Karpas-422 (cell line): ENCODE data around the gene IFI27L2. TPM values are rescaled to one million over a fixed set of nuclear protein-coding genes. Genes with fewer than 3 reads are reported as not detected.

Source experiments
- DNase-seq: peaks from one replicate; pipeline ENCODE4 v3.0.0-alpha.2; 2015
- H2AFZ ChIP-seq: fragments of 200-600 bp; sonication (generic); 2 replicates; pipeline ENCODE4 v1.6.1; 2014; ENCODE audit warnings: antibody characterized with exemption, low read length, mixed read lengths
- H3K27ac ChIP-seq: fragments of 200-600 bp; sonication (generic); 2 replicates; pipeline ENCODE4 v1.5.1; 2014; ENCODE audit warnings: mild to moderate bottlenecking, low read length, moderate library complexity
- H3K27me3 ChIP-seq: fragments of 200-600 bp; sonication (generic); 2 replicates; pipeline ENCODE4 v1.6.1; 2014; ENCODE audit warnings: low read length, mixed read lengths
- H3K36me3 ChIP-seq: fragments of 200-600 bp; sonication (generic); 2 replicates; pipeline ENCODE4 v1.6.1; 2014; ENCODE audit warnings: low read length, mixed read lengths; ENCODE audit not compliant: insufficient read depth
- H3K4me1 ChIP-seq: fragments of 200-600 bp; sonication (generic); 2 replicates; pipeline ENCODE4 v1.6.1; 2014; ENCODE audit warnings: mild to moderate bottlenecking, low read length, mixed read lengths
- H3K4me2 ChIP-seq: fragments of 200-600 bp; sonication (generic); 2 replicates; pipeline ENCODE4 v1.6.1; 2014; ENCODE audit warnings: low read length, low read depth, mild to moderate bottlenecking; ENCODE audit not compliant: poor library complexity, severe bottlenecking
- H3K4me3 ChIP-seq: fragments of 200-600 bp; sonication (generic); 2 replicates; pipeline ENCODE4 v1.5.1; 2014; ENCODE audit warnings: mild to moderate bottlenecking, antibody characterized with exemption, low read length, mixed read lengths
- H3K79me2 ChIP-seq: fragments of 200-600 bp; sonication (generic); 2 replicates; pipeline ENCODE4 v1.6.1; 2014; ENCODE audit warnings: mild to moderate bottlenecking, low read length, mixed read lengths
- H3K9ac ChIP-seq: fragments of 200-600 bp; sonication (generic); 2 replicates; pipeline ENCODE4 v1.6.0; 2014; ENCODE audit warnings: low read length
- H3K9me2 ChIP-seq: fragments of 200-600 bp; sonication (generic), shearing (Covaris generic); replicated peaks from 2 replicates; pipeline ENCODE4 v1.6.0; 2014; ENCODE audit warnings: mild to moderate bottlenecking, low read length, moderate library complexity; ENCODE audit not compliant: insufficient read depth
- H3K9me3 ChIP-seq: fragments of 300-700, 200-600 bp; sonication (generic); 2 replicates; pipeline ENCODE4 v1.6.1; 2014; ENCODE audit warnings: low read length, mixed read lengths
- H4K20me1 ChIP-seq: fragments of 200-600 bp; sonication (generic); 2 replicates; pipeline ENCODE4 v1.6.1; 2014; ENCODE audit warnings: mild to moderate bottlenecking, antibody characterized with exemption, low read length, low read depth; ENCODE audit not compliant: insufficient read depth
- total RNA-seq: library from RNA; depleted of rRNA; stranded (reverse); fragments of >200 nt; shearing (Covaris generic); gene quantifications from 2 replicates; pipeline ENCODE4 v1.2.3, GENCODE V29; 2014; ENCODE audit warnings: low replicate concordance

IFI27L2 gene
- total RNA-seq, 1 experiment from 2014 or later: 118 TPM

GRCh38 chr14:94099006-94099405 lies 30.4 kb downstream of the IFI27L2 start:
- Histone ChIP-seq H3K79me2 (no peaks in the 10 kb centered on the region), H3K9me3 (no peaks in the 10 kb centered on the region), H3K27me3 (no peaks in the 10 kb centered on the region), H3K9me2 (no peaks in the 10 kb centered on the region), H2AFZ (no peak overlapping the region), H4K20me1 (peaks cover 3% of the 10 kb centered on the region; the same call in 1 of the 2 replicates), H3K4me1 (no peaks in the 10 kb centered on the region), H3K27ac (no peak overlapping the region), H3K9ac (no peak overlapping the region), H3K36me3 (no peaks in the 10 kb centered on the region), H3K4me3 (no peak overlapping the region), H3K4me2 (no peak overlapping the region)
- no peak for DNase-seq

DNA sequence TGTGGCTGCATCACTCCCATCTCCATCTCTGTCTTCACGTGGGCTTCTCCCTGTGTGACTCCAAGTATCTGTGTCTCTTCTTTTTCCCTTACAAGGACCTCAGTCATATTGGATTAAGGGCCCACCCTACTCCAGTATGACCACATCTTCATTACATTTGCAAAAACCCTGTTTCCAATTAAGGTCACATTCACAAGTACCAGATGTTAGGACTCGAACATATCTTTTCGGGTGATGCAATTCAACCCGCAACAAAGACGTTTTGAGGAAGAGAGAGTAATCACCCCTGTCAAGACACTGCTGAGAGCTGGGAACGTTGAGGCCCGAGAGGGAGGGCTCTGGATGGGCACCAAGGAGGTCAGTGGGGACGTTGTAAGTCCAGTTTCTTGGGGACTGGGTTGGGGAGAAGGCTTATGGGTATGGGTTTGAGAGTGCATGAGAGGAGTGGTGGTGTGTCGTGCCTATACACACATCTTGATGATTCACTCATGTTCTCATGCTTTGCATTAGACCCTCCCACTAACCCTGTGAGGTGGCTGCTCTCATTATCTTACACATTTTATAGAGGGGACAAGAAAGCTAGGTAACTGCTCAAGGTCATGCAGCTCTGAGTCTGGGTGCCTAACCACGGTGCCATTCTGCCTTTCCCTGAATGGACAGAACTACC lies 30.9 kb downstream of the IFI27L2 start:
- Histone ChIP-seq H2AFZ (no peak overlapping the region), H3K9me3 (no peaks in the 10 kb centered on the region), H3K9ac (no peak overlapping the region), H4K20me1 (peaks cover 5% of the 10 kb centered on the region; the same call in 1 of the 2 replicates), H3K4me3 (no peak overlapping the region), H3K79me2 (no peaks in the 10 kb centered on the region), H3K4me1 (no peaks in the 10 kb centered on the region), H3K36me3 (no peaks in the 10 kb centered on the region), H3K27ac (no peak overlapping the region), H3K4me2 (no peak overlapping the region), H3K9me2 (no peaks in the 10 kb centered on the region), H3K27me3 (no peaks in the 10 kb centered on the region)
- no peak for DNase-seq

DNA sequence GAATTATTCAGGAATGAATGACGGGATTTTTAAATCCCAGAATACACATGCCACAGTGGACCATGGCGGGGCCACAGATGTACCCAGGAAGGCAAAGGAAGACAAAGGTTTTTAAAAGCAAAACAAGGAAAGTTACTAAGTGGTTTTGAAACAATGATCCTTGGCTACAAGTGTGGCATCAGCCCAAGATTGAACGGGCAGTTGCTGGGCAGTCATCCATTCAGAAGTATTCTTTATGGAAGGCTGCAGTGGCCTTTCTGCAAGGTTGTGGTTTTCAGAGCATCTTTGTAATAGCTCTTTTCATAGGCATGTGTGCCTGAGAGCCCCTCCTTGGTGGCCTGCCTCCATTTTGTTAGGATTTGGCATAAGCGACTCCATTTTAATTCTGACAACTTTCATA lies 32.3 kb downstream of the IFI27L2 start:
- Histone ChIP-seq H3K9me2 (no peaks in the 10 kb centered on the region), H3K4me1 (no peaks in the 10 kb centered on the region), H4K20me1 (peaks cover 5% of the 10 kb centered on the region; the same call in 1 of the 2 replicates), H3K27ac (no peak overlapping the region), H3K79me2 (no peaks in the 10 kb centered on the region), H3K27me3 (no peaks in the 10 kb centered on the region), H3K36me3 (no peaks in the 10 kb centered on the region), H2AFZ (no peak overlapping the region), H3K9me3 (no peaks in the 10 kb centered on the region), H3K9ac (no peak overlapping the region), H3K4me2 (no peak overlapping the region), H3K4me3 (no peak overlapping the region)
- DNase-seq: no peak

DNA sequence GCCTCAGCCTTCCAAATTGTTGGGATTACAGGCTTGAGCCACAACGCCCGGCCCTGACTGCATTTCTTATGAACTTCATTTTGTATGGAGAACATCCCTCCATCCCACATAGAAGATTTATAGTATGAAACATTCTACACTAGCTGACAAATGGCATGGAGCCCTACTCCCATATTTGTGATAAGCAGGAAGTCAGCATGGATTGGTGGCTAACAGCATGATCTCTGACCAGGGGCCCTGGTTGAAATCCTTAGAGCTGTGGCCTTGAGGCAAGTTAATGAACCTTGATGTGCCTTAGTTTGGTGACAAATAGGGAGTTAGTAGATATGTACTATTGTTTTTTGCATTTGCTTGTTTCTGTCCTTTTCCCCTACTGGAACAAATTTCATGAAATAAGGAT lies 36.0 kb downstream of the IFI27L2 start:
- Histone ChIP-seq H3K9me3 (no peaks in the 10 kb centered on the region), H3K4me2 (no peak overlapping the region), H3K9ac (no peak overlapping the region), H3K79me2 (no peaks in the 10 kb centered on the region), H3K4me3 (no peak overlapping the region), H3K27ac (no peak overlapping the region), H3K27me3 (no peaks in the 10 kb centered on the region), H3K4me1 (no peaks in the 10 kb centered on the region), H3K36me3 (no peaks in the 10 kb centered on the region), H4K20me1 (peaks cover 9% of the 10 kb centered on the region; the same call in 1 of the 2 replicates), H3K9me2 (no peaks in the 10 kb centered on the region), H2AFZ (no peak overlapping the region)
- DNase-seq: no peak

- no peak overlapping the region for H2AFZ ChIP-seq
- H3K79me2 ChIP-seq: no peaks in the 10 kb centered on the region
- H4K20me1 ChIP-seq: peaks cover 9% of the 10 kb centered on the region; the same call in 1 of the 2 replicates
- no peak overlapping the region for H3K4me3 ChIP-seq
- DNase-seq: no peak
- no peaks in the 10 kb centered on the region for H3K9me3 ChIP-seq
- no peaks in the 10 kb centered on the region for H3K9me2 ChIP-seq
- H3K27ac ChIP-seq: no peak overlapping the region
- no peaks in the 10 kb centered on the region for H3K4me1 ChIP-seq
- H3K4me2 ChIP-seq: no peak overlapping the region
- H3K36me3 ChIP-seq: no peaks in the 10 kb centered on the region
- no peak overlapping the region for H3K9ac ChIP-seq
- no peaks in the 10 kb centered on the region for H3K27me3 ChIP-seq
Measured at GRCh38 chr14:94089479-94089878, 39.9 kb downstream of the IFI27L2 start.

GRCh38 chr14:94088516-94088915 lies 40.9 kb downstream of the IFI27L2 start:
- no peak overlapping the region for H3K4me3 ChIP-seq
- no peak overlapping the region for H3K9ac ChIP-seq
- H3K27ac ChIP-seq: no peak overlapping the region
- H2AFZ ChIP-seq: no peak overlapping the region
- H3K4me1 ChIP-seq: no peaks in the 10 kb centered on the region
- peaks cover 6% of the 10 kb centered on the region; the same call in 1 of the 2 replicates for H4K20me1 ChIP-seq
- no peak for DNase-seq
- no peaks in the 10 kb centered on the region for H3K79me2 ChIP-seq
- no peaks in the 10 kb centered on the region for H3K27me3 ChIP-seq
- H3K9me2 ChIP-seq: no peaks in the 10 kb centered on the region
- no peak overlapping the region for H3K4me2 ChIP-seq
- no peaks in the 10 kb centered on the region for H3K36me3 ChIP-seq
- H3K9me3 ChIP-seq: no peaks in the 10 kb centered on the region

DNA sequence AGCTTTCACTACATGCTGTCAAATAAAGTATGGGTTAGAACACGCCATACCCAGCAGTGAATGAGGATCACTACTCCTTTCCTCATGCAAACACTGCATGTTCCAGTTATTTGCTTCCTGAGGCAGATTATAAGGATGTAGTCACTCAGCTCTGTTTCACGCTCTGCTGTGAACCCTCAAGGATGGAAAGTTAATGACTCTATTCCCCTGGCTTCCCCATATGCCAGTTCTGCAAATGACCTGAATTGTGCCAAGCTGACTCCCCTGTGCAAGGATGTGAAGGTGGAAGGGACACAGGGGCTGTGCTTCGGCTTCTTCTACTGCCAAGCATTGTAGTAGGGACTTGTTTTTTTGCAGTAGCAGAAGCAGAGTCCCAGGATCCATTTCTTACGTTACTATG lies 41.5 kb downstream of the IFI27L2 start:
- no peak for DNase-seq
- Histone ChIP-seq H3K4me1 (no peaks in the 10 kb centered on the region), H3K27me3 (no peaks in the 10 kb centered on the region), H3K4me2 (no peak overlapping the region), H3K9me3 (no peaks in the 10 kb centered on the region), H3K9ac (no peak overlapping the region), H3K27ac (no peak overlapping the region), H3K9me2 (no peaks in the 10 kb centered on the region), H3K79me2 (no peaks in the 10 kb centered on the region), H3K4me3 (no peak overlapping the region), H2AFZ (no peak overlapping the region), H4K20me1 (peaks cover 6% of the 10 kb centered on the region; the same call in 1 of the 2 replicates), H3K36me3 (no peaks in the 10 kb centered on the region)

DNA sequence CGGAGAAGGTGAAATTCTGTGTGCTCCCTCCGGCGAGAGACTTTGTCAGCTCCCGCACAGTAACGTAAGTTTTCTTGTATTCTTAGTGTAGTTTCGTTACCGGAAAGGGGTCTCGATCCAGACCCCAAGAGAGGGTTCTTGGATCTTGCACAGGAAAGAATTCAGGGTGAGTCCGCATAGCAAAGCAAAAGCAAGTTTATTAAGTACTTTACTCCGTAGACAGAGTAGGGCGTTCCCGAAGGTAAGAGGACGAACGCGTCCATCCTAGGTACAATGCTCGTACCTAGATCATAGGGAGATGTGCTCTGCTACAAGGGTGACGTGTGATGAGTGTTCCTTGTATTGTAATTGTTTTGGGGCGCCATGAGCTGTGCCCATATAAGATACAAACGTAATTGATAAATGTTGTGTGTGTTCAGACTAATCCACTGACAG lies 48.0 kb downstream of the IFI27L2 start:
- peak overlapping the region; percentile 88 for H2AFZ ChIP-seq
- peak overlapping the region; percentile 88 for H3K9ac ChIP-seq
- H3K9me3 ChIP-seq: peaks cover 5% of the 10 kb centered on the region; the same call in 1 of the 2 replicates
- H4K20me1 ChIP-seq: no peaks in the 10 kb centered on the region; the same call in 1 of the 2 replicates
- peak; percentile 71 for DNase-seq
- peaks cover 49% of the 10 kb centered on the region for H3K79me2 ChIP-seq
- peaks cover 21% of the 10 kb centered on the region for H3K4me1 ChIP-seq
- H3K27me3 ChIP-seq: no peaks in the 10 kb centered on the region
- no peaks in the 10 kb centered on the region for H3K9me2 ChIP-seq
- peaks cover 34% of the 10 kb centered on the region for H3K36me3 ChIP-seq
- peak overlapping the region; percentile 94 for H3K4me2 ChIP-seq
- H3K4me3 ChIP-seq: peak overlapping the region; percentile 90
- H3K27ac ChIP-seq: no peak overlapping the region
